HFF-Myc (cell line): ENCODE measurements around the gene TCIRG1.

ENCODE experiments used
- DNase-seq: peaks from one replicate; pipeline ENCODE4 v3.0.0-alpha.2; 2011; ENCODE audit warnings: low read depth; ENCODE audit errors: extremely low read depth
- H3K4me3 ChIP-seq: replicated peaks from 2 replicates; pipeline ENCODE4 v1.5.1; 2011; ENCODE audit warnings: low read depth, mild to moderate bottlenecking, control low read depth, low read length
- CTCF ChIP-seq: IDR thresholded peaks from 2 replicates; pipeline ENCODE4 v1.5.1; 2012; ENCODE audit warnings: mild to moderate bottlenecking, low read depth, low read length, control low read depth; ENCODE audit errors: missing control alignments

Gene TCIRG1

GRCh38 chr11:68002938-68003845 lies 35.6 kb upstream of the TCIRG1 start:
- peak overlapping the region; percentile 62 for H3K4me3 ChIP-seq
- no peak for TF ChIP-seq CTCF
- no peak for DNase-seq

GRCh38 chr11:68003846-68004550 lies 34.8 kb upstream of the TCIRG1 start, which contains the start of gene UNC93B1:
UNC93B1 (minus strand) TSS chr11:68004097; CDS start chr11:68004043, 54 bp downstream.
- TF ChIP-seq CTCF: no peak
- no peak for DNase-seq
- peak within 1 kb of the TSS; percentile 62 for H3K4me3 ChIP-seq

- peak overlapping the region; percentile 62 for H3K4me3 ChIP-seq
- no peak for TF ChIP-seq CTCF
- no peak for DNase-seq
These were observed 34.1 kb upstream of the TCIRG1 start for GRCh38 chr11:68004551-68005335.

- no peak for TF ChIP-seq CTCF
- no peak for DNase-seq
- no peak overlapping the region for H3K4me3 ChIP-seq
These were observed 32.1 kb upstream of the TCIRG1 start for GRCh38 chr11:68006606-68007166.

- TF ChIP-seq CTCF: no peak
- H3K4me3 ChIP-seq: no peak overlapping the region
- DNase-seq: no peak
These were observed 31.1 kb upstream of the TCIRG1 start for GRCh38 chr11:68007498-68008380.
